Measurements from ENCODE around the gene CLK3. TPM values are rescaled to one million over a fixed set of nuclear protein-coding genes. Genes with fewer than 3 reads are reported as not detected.
"Not testable (repeated sequence)": the region's sequence is repeated elsewhere in the genome, so short reads cannot be mapped to it uniquely, and the experiment has no call there.

CLK3 gene
- total and polyA plus RNA-seq, 4 donors = 23.8 to 70.3 (median 60.4) TPM

- Histone ChIP-seq H3K27ac (ENCODE audit: low read depth, low read length) (no peak overlapping the region), H3K4me3 (ENCODE audit: low read depth, low read length) (no peak overlapping the region), H3K9me3 (ENCODE audit: control insufficient read depth, insufficient read depth, low read length) (no peaks in the 10 kb centered on the region), H3K4me1 (ENCODE audit: control insufficient read depth, insufficient read depth, low read length) (peaks cover 8% of the 10 kb centered on the region), H3K36me3 (ENCODE audit: control insufficient read depth, insufficient read depth, low read length) (peaks cover 98% of the 10 kb centered on the region), H3K27me3 (ENCODE audit: control insufficient read depth, insufficient read depth, low read length) (no peaks in the 10 kb centered on the region)
- WGBS (ENCODE audit: insufficient coverage) = 90% methylated on average over 3 of the region's 10 CpGs
- no peak for DNase-seq (ENCODE audit: low read depth in 4 of 6, low spot score in 6 of 6)
These were observed 11.4 kb downstream of the CLK3 start for GRCh38 chr15:74626752-74627692.

- no peak for DNase-seq (ENCODE audit: low read depth in 4 of 6, low spot score in 6 of 6)
- no peaks in the 10 kb centered on the region for H3K9me3 ChIP-seq (ENCODE audit: control insufficient read depth, insufficient read depth, low read length)
- peaks cover 98% of the 10 kb centered on the region for H3K36me3 ChIP-seq (ENCODE audit: control insufficient read depth, insufficient read depth, low read length)
- no peaks in the 10 kb centered on the region for H3K27me3 ChIP-seq (ENCODE audit: control insufficient read depth, insufficient read depth, low read length)
- peaks cover 7% of the 10 kb centered on the region for H3K4me1 ChIP-seq (ENCODE audit: control insufficient read depth, insufficient read depth, low read length)
- H3K4me3 ChIP-seq (ENCODE audit: low read depth, low read length) = no peak overlapping the region
- H3K27ac ChIP-seq (ENCODE audit: low read depth, low read length) = no peak overlapping the region
- 95% methylated on average over 5 of the region's 5 CpGs for WGBS (ENCODE audit: insufficient coverage)
These were observed 12.1 kb downstream of the CLK3 start for GRCh38 chr15:74627766-74628165.

GRCh38 chr15:74628199-74628598 is 12.6 kb downstream of the CLK3 start:
- Histone ChIP-seq H3K27me3 (ENCODE audit: control insufficient read depth, insufficient read depth, low read length) (no peaks in the 10 kb centered on the region), H3K36me3 (ENCODE audit: control insufficient read depth, insufficient read depth, low read length) (peaks cover 98% of the 10 kb centered on the region), H3K27ac (ENCODE audit: low read depth, low read length) (no peak overlapping the region), H3K9me3 (ENCODE audit: control insufficient read depth, insufficient read depth, low read length) (no peaks in the 10 kb centered on the region), H3K4me3 (ENCODE audit: low read depth, low read length) (no peak overlapping the region), H3K4me1 (ENCODE audit: control insufficient read depth, insufficient read depth, low read length) (peaks cover 7% of the 10 kb centered on the region)
- DNase-seq (ENCODE audit: low read depth in 4 of 6, low spot score in 6 of 6) = no peak
- WGBS (ENCODE audit: insufficient coverage) = 93% methylated on average over 2 of the region's 3 CpGs

GRCh38 chr15:74628949-74629348 is 13.3 kb downstream of the CLK3 start:
- 69% methylated on average over 3 of the region's 5 CpGs for WGBS (ENCODE audit: insufficient coverage)
- no peaks in the 10 kb centered on the region for H3K9me3 ChIP-seq (ENCODE audit: control insufficient read depth, insufficient read depth, low read length)

GRCh38 chr15:74629696-74630095 is 14.1 kb downstream of the CLK3 start:
- H3K27ac ChIP-seq (ENCODE audit: low read depth, low read length); DNase-seq (ENCODE audit: low read depth in 4 of 6, low spot score in 6 of 6); H3K4me1 ChIP-seq (ENCODE audit: control insufficient read depth, insufficient read depth, low read length); H3K4me3 ChIP-seq (ENCODE audit: low read depth, low read length); H3K27me3 ChIP-seq (ENCODE audit: control insufficient read depth, insufficient read depth, low read length); H3K9me3 ChIP-seq (ENCODE audit: control insufficient read depth, insufficient read depth, low read length): not testable (repeated sequence)
- H3K36me3 ChIP-seq (ENCODE audit: control insufficient read depth, insufficient read depth, low read length) = peaks cover 96% of the 10 kb centered on the region
- WGBS (ENCODE audit: insufficient coverage) = 89% methylated on average over 6 of the region's 10 CpGs

More at GRCh38 chr15:74628949-74629348, 13.3 kb downstream of the CLK3 start:
- no peaks in the 10 kb centered on the region for H3K27me3 ChIP-seq (ENCODE audit: control insufficient read depth, insufficient read depth, low read length)
- H3K4me1 ChIP-seq (ENCODE audit: control insufficient read depth, insufficient read depth, low read length) = peaks cover 7% of the 10 kb centered on the region
- H3K27ac ChIP-seq (ENCODE audit: low read depth, low read length) = no peak overlapping the region
- H3K36me3 ChIP-seq (ENCODE audit: control insufficient read depth, insufficient read depth, low read length) = peaks cover 98% of the 10 kb centered on the region
- DNase-seq (ENCODE audit: low read depth in 4 of 6, low spot score in 6 of 6) = no peak
- H3K4me3 ChIP-seq (ENCODE audit: low read depth, low read length) = no peak overlapping the region

DNA sequence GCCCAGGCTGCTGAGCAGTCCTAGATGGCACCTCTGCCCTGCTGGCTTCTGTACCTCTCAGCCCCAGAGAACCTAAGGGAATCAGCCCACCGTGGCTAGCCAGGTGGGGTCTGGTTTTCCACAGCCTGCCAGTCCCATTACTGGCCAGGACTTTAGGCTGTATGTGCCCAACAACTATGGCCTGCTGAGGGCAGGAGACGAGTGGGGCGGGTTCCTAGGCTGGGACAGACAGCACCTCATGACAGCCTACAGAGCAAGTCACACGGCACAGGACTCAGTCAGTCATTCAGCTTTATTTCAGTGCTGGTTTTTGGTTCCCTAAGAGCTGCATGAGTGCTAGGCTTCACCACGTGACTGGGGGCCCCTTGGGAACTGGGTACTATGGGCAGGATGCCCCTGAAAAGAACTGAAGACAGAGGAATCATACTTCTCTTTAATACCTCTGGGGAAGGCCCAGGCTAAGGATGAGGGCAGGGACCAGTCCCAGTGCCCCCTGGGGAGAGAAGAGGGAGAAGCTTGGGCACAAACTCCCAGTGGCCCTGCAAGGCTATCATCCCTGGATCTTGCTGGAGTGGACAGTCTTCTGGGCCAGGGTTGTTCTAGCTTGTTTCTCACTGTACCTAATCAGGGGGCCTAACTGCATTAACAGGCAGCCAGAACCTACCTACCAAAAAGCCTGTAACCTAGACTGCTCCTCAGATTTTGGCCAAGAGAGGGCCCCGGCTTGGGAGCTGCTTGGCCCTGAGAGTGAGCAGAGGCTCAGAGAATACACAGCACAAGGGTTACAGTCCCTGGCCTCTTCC is 14.8 kb downstream of the CLK3 start:
- Histone ChIP-seq H3K4me1 (ENCODE audit: control insufficient read depth, insufficient read depth, low read length) (peaks cover 7% of the 10 kb centered on the region), H3K9me3 (ENCODE audit: control insufficient read depth, insufficient read depth, low read length) (no peaks in the 10 kb centered on the region), H3K27ac (ENCODE audit: low read depth, low read length) (no peak overlapping the region), H3K4me3 (ENCODE audit: low read depth, low read length) (no peak overlapping the region), H3K36me3 (ENCODE audit: control insufficient read depth, insufficient read depth, low read length) (peaks cover 96% of the 10 kb centered on the region), H3K27me3 (ENCODE audit: control insufficient read depth, insufficient read depth, low read length) (no peaks in the 10 kb centered on the region)
- DNase-seq (ENCODE audit: low read depth in 4 of 6, low spot score in 6 of 6) = no peak
- WGBS (ENCODE audit: insufficient coverage) = 83% methylated on average over 6 of the region's 6 CpGs

GRCh38 chr15:74631087-74631385 is 15.4 kb downstream of the CLK3 start:
- H3K36me3 ChIP-seq (ENCODE audit: control insufficient read depth, insufficient read depth, low read length) = peaks cover 96% of the 10 kb centered on the region
- H3K9me3 ChIP-seq (ENCODE audit: control insufficient read depth, insufficient read depth, low read length) = no peaks in the 10 kb centered on the region
- WGBS (ENCODE audit: insufficient coverage) = 83% methylated on average over 3 of the region's 3 CpGs
- no peak overlapping the region for H3K27ac ChIP-seq (ENCODE audit: low read depth, low read length)
- H3K4me3 ChIP-seq (ENCODE audit: low read depth, low read length) = no peak overlapping the region
- no peak for DNase-seq (ENCODE audit: low read depth in 4 of 6, low spot score in 6 of 6)
- peaks cover 7% of the 10 kb centered on the region for H3K4me1 ChIP-seq (ENCODE audit: control insufficient read depth, insufficient read depth, low read length)
- H3K27me3 ChIP-seq (ENCODE audit: control insufficient read depth, insufficient read depth, low read length) = no peaks in the 10 kb centered on the region

GRCh38 chr15:74631408-74631807 is 15.8 kb downstream of the CLK3 start:
- Histone ChIP-seq H3K27me3 (ENCODE audit: control insufficient read depth, insufficient read depth, low read length) (no peaks in the 10 kb centered on the region), H3K9me3 (ENCODE audit: control insufficient read depth, insufficient read depth, low read length) (no peaks in the 10 kb centered on the region), H3K4me1 (ENCODE audit: control insufficient read depth, insufficient read depth, low read length) (peaks cover 7% of the 10 kb centered on the region), H3K4me3 (ENCODE audit: low read depth, low read length) (no peak overlapping the region), H3K36me3 (ENCODE audit: control insufficient read depth, insufficient read depth, low read length) (peaks cover 96% of the 10 kb centered on the region), H3K27ac (ENCODE audit: low read depth, low read length) (no peak overlapping the region)
- WGBS (ENCODE audit: insufficient coverage) = 76% methylated on average over 3 of the region's 3 CpGs
- DNase-seq (ENCODE audit: low read depth in 4 of 6, low spot score in 6 of 6) = no peak

- H3K4me3 ChIP-seq (ENCODE audit: low read depth, low read length) = no peak overlapping the region
- H3K27me3 ChIP-seq (ENCODE audit: control insufficient read depth, insufficient read depth, low read length) = no peaks in the 10 kb centered on the region
- DNase-seq (ENCODE audit: low read depth in 4 of 6, low spot score in 6 of 6) = peak in 5 of 6 donors; percentile 38 to 80 (median 45)
- peaks cover 94% of the 10 kb centered on the region for H3K36me3 ChIP-seq (ENCODE audit: control insufficient read depth, insufficient read depth, low read length)
- 64% methylated on average over 6 of the region's 8 CpGs for WGBS (ENCODE audit: insufficient coverage)
- no peaks in the 10 kb centered on the region for H3K9me3 ChIP-seq (ENCODE audit: control insufficient read depth, insufficient read depth, low read length)
- H3K4me1 ChIP-seq (ENCODE audit: control insufficient read depth, insufficient read depth, low read length) = peaks cover 6% of the 10 kb centered on the region
- no peak overlapping the region for H3K27ac ChIP-seq (ENCODE audit: low read depth, low read length)
These were observed 16.4 kb downstream of the CLK3 start for GRCh38 chr15:74631935-74632560.

All from spinal cord (tissue), 10 donors.